Thoracic aorta (tissue), 2 donors: ENCODE measurements around the gene GTSE1. TPM values are rescaled to one million over a fixed set of nuclear protein-coding genes. Genes with fewer than 3 reads are reported as not detected.

Source experiments
- ATAC-seq: fragments of 150-250 bp; one replicate; pipeline ENCODE4 v1.8.0; 2017; ENCODE audit warnings: low read depth; ENCODE audit not compliant: insufficient number of reproducible peaks, low FRiP score
- DNase-seq: peaks from one replicate; pipeline ENCODE4 v3.0.0-alpha.2; 2020; ENCODE audit warnings: low spot score
- H3K27ac ChIP-seq, 2 donors: fragments of 200-600 bp; sonication (generic); 1 replicate in 1 of 2; 2 replicates in 1 of 2; pipeline ENCODE4 v1.5.1; 2016; ENCODE audit warnings: mild to moderate bottlenecking in 2 of 2, moderate library complexity in 2 of 2
- H3K27me3 ChIP-seq: fragments of 200-600 bp; sonication (generic); replicated peaks from 2 replicates; pipeline ENCODE4 v1.6.0; 2016; ENCODE audit warnings: mild to moderate bottlenecking; ENCODE audit not compliant: insufficient read depth
- H3K36me3 ChIP-seq: fragments of 200-600 bp; sonication (generic); one replicate; pipeline ENCODE4 v1.5.1; 2016
- H3K4me1 ChIP-seq, 2 donors: fragments of 200-600 bp; sonication (generic); 1 replicate in 1 of 2; 2 replicates in 1 of 2; pipeline versions ENCODE4 v1.5.1 to v1.6.0; 2016; ENCODE audit warnings: low read depth in 2 of 2, mild to moderate bottlenecking in 1 of 2; ENCODE audit not compliant: control insufficient read depth in 1 of 2
- H3K4me3 ChIP-seq: fragments of 200-600 bp; sonication (generic); 2 replicates; pipeline ENCODE4 v1.5.1; 2016; ENCODE audit warnings: mild to moderate bottlenecking
- H3K9me3 ChIP-seq: fragments of 200-600 bp; sonication (generic); 2 replicates; pipeline ENCODE4 v1.5.1; 2016
- CTCF ChIP-seq: fragments of 200-600 bp; sonication (generic); IDR thresholded peaks from one replicate; pipeline ENCODE4 v1.5.1; 2019; ENCODE audit warnings: antibody characterized with exemption
- total RNA-seq, 2 donors: library from RNA; depleted of rRNA; stranded (reverse); fragments of >200 nt; gene quantifications; one replicate each; pipeline versions ENCODE4 v1.1.0 to v1.2.3, GENCODE V29; 2016

The GTSE1 gene
- total RNA-seq, 2 donors from 2014 or later: 0.41 to 0.92 TPM

- Histone ChIP-seq H3K36me3 (peaks cover 90% of the 10 kb centered on the region), H3K4me3 (no peak overlapping the region)
Observed at GRCh38 chr22:46276563-46276962, 20.1 kb upstream of the GTSE1 start.

GRCh38 chr22:46278656-46279645, 17.7 kb upstream of the GTSE1 start:
- DNase-seq: no peak
- TF ChIP-seq CTCF: no peak
- no peaks in the 10 kb centered on the region for H3K27me3 ChIP-seq
- H3K4me3 ChIP-seq: no peak overlapping the region
- H3K27ac ChIP-seq: no peak overlapping the region
- no peaks in the 10 kb centered on the region for H3K9me3 ChIP-seq
- no peaks in the 10 kb centered on the region for H3K4me1 ChIP-seq
- no peak for ATAC-seq
- peaks cover 82% of the 10 kb centered on the region for H3K36me3 ChIP-seq

More at GRCh38 chr22:46276563-46276962, 20.1 kb upstream of the GTSE1 start:
- Histone ChIP-seq H3K27me3 (no peaks in the 10 kb centered on the region), H3K27ac (no peak overlapping the region), H3K4me1 (no peaks in the 10 kb centered on the region), H3K9me3 (no peaks in the 10 kb centered on the region)
- ATAC-seq (no peak), DNase-seq (no peak)
- TF ChIP-seq CTCF: no peak

GRCh38 chr22:46280063-46280817, 16.4 kb upstream of the GTSE1 start:
- Histone ChIP-seq H3K4me1 (no peaks in the 10 kb centered on the region), H3K36me3 (peaks cover 82% of the 10 kb centered on the region), H3K27me3 (no peaks in the 10 kb centered on the region), H3K4me3 (no peak overlapping the region), H3K27ac (no peak overlapping the region), H3K9me3 (no peaks in the 10 kb centered on the region)
- DNase-seq (no peak), ATAC-seq (no peak)
- no peak for TF ChIP-seq CTCF

GRCh38 chr22:46280999-46281623, 15.6 kb upstream of the GTSE1 start:
- no peak overlapping the region for H3K4me3 ChIP-seq
- H3K27me3 ChIP-seq: no peaks in the 10 kb centered on the region
- H3K9me3 ChIP-seq: no peaks in the 10 kb centered on the region
- ATAC-seq: no peak
- DNase-seq: no peak
- no peak for TF ChIP-seq CTCF
- H3K27ac ChIP-seq: no peak overlapping the region
- H3K4me1 ChIP-seq: no peaks in the 10 kb centered on the region
- H3K36me3 ChIP-seq: peaks cover 79% of the 10 kb centered on the region
